ENCODE results near the gene MUC5AC.

- no peak for TF ChIP-seq ZNF317 (CRISPR knock-in tag; IDR thresholded peaks at IDR 0.05; ENCODE audit: borderline replicate concordance, low read depth)
- TF ChIP-seq CTCF (IDR thresholded peaks at IDR 0.05), result no peak
- TF ChIP-seq MLX (CRISPR knock-in tag; IDR thresholded peaks at IDR 0.05), result no peak
- TF ChIP-seq FOXP4 (CRISPR knock-in tag; IDR thresholded peaks at IDR 0.05), result no peak
- TF ChIP-seq PRDM15 (CRISPR knock-in tag; IDR thresholded peaks at IDR 0.05), result no peak
- TF ChIP-seq NFYB (CRISPR knock-in tag; conservative IDR thresholded peaks at IDR 0.05; ENCODE audit: low read depth), result no peak
- no peak for TF ChIP-seq ETV6 (CRISPR knock-in tag; IDR thresholded peaks at IDR 0.05)
- no peak for TF ChIP-seq TEAD1 (CRISPR knock-in tag; IDR thresholded peaks at IDR 0.05)
- no peak for TF ChIP-seq EMX1 (CRISPR knock-in tag; IDR thresholded peaks at IDR 0.05)
- TF ChIP-seq ZBTB43 (CRISPR knock-in tag; IDR thresholded peaks at IDR 0.05), result no peak
These were observed 48.9 kb downstream of the MUC5AC start for GRCh38 chr11:1206391-1207271.
